ENCODE data around the gene TMPO. TPM values are rescaled to one million over a fixed set of nuclear protein-coding genes. Genes with fewer than 3 reads are reported as not detected.

TMPO gene
- total RNA-seq (2012; rRNA removed), result 71.5 and 87.4 TPM in 2 replicates

DNA sequence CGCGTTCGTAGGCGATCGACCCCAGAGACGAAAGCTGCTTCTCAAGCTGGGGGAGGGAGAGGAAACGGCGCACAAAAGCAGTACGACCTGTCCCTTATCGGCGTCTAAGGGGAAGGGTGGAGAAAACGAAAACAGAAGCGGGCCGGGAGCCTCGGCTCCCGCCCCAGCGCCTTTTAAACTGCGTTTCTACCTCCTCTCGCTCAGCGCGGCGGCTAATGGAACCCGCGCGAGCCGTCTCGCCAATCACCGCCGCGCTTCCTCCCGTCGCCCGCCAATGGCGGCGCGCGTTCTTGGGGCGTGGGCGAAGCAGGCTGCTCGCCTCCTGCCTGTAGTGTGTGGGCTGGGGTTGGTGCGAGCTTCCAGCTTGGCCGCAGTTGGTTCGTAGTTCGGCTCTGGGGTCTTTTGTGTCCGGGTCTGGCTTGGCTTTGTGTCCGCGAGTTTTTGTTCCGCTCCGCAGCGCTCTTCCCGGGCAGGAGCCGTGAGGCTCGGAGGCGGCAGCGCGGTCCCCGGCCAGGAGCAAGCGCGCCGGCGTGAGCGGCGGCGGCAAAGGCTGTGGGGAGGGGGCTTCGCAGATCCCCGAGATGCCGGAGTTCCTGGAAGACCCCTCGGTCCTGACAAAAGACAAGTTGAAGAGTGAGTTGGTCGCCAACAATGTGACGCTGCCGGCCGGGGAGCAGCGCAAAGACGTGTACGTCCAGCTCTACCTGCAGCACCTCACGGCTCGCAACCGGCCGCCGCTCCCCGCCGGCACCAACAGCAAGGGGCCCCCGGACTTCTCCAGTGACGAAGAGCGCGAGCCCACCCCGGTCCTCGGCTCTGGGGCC, at the start of gene TMPO:
Gene TMPO, plus strand, starts transcription at position 304 of the 824 bp plus-strand sequence. Its CDS starts 278 bp downstream, at position 582.
- no peaks in the 10 kb centered on the region for H3K9me3 ChIP-seq (replicated peaks; ENCODE audit: low read length)
- H3K9ac ChIP-seq (ENCODE audit: low read depth, low read length), result peak within 1 kb of the TSS; percentile 94
- H3K4me1 ChIP-seq (ENCODE audit: control insufficient read depth, insufficient read depth, low read length), result peaks cover 11% of the 10 kb centered on the region
- peak within 1 kb of the TSS; percentile 89 for H3K4me2 ChIP-seq (ENCODE audit: low read length)
- H3K36me3 ChIP-seq (ENCODE audit: insufficient read depth, low read length), result no peaks in the 10 kb centered on the region
- H3K27me3 ChIP-seq (ENCODE audit: control insufficient read depth, insufficient read depth, low read length), result no peaks in the 10 kb centered on the region
- peak within 1 kb of the TSS; percentile 96 for H3K4me3 ChIP-seq (ENCODE audit: low read length)

DNA sequence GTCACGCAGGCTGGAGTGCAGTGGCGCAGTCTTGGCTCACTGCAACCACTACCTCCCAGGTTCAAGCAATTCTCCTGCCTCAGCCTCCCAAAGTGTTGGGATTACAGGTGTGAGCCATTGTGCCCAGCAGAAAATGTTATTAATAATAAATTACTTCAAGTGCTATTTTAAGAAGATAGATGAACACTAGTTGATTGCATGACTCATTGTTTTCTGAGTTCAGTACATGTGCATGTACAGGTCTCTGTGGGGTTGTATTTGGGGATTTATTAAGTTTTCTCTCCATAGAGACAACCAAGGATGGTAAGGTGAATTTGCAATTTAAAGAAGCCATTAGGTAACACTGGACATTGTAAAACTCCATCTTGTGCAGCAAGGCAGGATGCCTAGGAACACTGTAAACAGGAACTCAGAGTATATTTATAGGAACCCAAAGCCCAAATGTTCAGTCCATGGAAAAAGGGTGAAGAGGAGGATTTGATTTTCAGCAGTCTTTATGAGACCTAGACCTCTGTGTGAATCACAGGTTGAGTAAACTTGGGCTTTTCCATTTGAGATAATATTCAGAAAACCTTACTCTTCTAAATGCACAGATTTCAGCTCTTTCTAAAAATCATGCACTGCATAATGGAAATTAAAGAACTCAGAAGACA, 49.3 kb upstream of the TMPO start:
- H3K36me3 ChIP-seq (ENCODE audit: insufficient read depth, low read length), result no peaks in the 10 kb centered on the region
- H3K4me2 ChIP-seq (ENCODE audit: low read length), result no peak overlapping the region
- H3K27me3 ChIP-seq (ENCODE audit: control insufficient read depth, insufficient read depth, low read length), result no peaks in the 10 kb centered on the region
- no peak overlapping the region for H3K9ac ChIP-seq (ENCODE audit: low read depth, low read length)
- H3K4me3 ChIP-seq (ENCODE audit: low read length), result no peak overlapping the region
- no peaks in the 10 kb centered on the region for H3K9me3 ChIP-seq (replicated peaks; ENCODE audit: low read length)
- peaks cover 15% of the 10 kb centered on the region for H3K4me1 ChIP-seq (ENCODE audit: control insufficient read depth, insufficient read depth, low read length)

DNA sequence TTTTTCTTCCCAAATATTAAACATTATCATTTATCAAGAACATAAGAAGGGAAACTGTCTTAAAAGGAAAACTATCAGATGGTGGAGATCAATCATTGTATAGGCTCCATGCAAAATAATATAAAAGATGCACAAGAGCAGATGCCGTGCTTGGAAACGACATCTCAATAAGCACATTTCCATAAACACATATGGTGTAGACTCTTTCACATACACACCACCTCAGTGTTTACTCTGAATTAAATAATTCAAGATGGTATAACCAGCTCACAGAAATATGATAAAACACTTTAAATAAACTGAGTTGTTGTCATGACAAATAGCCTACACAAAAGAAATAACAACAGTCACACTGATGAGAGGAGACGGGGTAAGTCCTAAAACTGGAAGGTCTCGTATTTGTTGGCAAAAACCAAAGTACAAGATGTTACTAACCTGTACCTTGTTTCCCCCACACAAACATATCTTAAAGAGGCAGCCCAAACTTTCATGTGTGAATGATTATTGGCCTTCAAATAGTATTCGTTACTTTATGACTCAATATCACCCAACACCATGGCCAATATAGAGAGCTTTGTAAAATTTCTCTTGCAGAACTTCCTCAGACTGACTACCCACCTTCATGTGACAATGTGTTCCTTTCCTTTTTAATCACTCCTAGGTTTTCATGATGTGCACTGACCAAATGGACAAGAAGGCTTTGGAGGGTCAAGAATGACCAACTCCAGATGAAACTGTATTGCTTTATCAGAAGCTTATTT, 48.6 kb upstream of the TMPO start:
- H3K9ac ChIP-seq (ENCODE audit: low read depth, low read length), result no peak overlapping the region
- no peaks in the 10 kb centered on the region for H3K36me3 ChIP-seq (ENCODE audit: insufficient read depth, low read length)
- no peak overlapping the region for H3K4me2 ChIP-seq (ENCODE audit: low read length)
- peaks cover 15% of the 10 kb centered on the region for H3K4me1 ChIP-seq (ENCODE audit: control insufficient read depth, insufficient read depth, low read length)
- no peak overlapping the region for H3K4me3 ChIP-seq (ENCODE audit: low read length)
- no peaks in the 10 kb centered on the region for H3K27me3 ChIP-seq (ENCODE audit: control insufficient read depth, insufficient read depth, low read length)
- H3K9me3 ChIP-seq (replicated peaks; ENCODE audit: low read length), result no peaks in the 10 kb centered on the region

- Histone ChIP-seq H3K4me1 (ENCODE audit: control insufficient read depth, insufficient read depth, low read length) (peaks cover 11% of the 10 kb centered on the region), H3K4me3 (ENCODE audit: low read length) (no peak overlapping the region), H3K9me3 (replicated peaks; ENCODE audit: low read length) (no peaks in the 10 kb centered on the region), H3K27me3 (ENCODE audit: control insufficient read depth, insufficient read depth, low read length) (no peaks in the 10 kb centered on the region), H3K9ac (ENCODE audit: low read depth, low read length) (no peak overlapping the region), H3K4me2 (ENCODE audit: low read length) (no peak overlapping the region), H3K36me3 (ENCODE audit: insufficient read depth, low read length) (no peaks in the 10 kb centered on the region)
These were observed 46.3 kb upstream of the TMPO start for GRCh38 chr12:98469109-98469508.

- Histone ChIP-seq H3K27me3 (ENCODE audit: control insufficient read depth, insufficient read depth, low read length) (no peaks in the 10 kb centered on the region), H3K36me3 (ENCODE audit: insufficient read depth, low read length) (no peaks in the 10 kb centered on the region), H3K4me1 (ENCODE audit: control insufficient read depth, insufficient read depth, low read length) (peaks cover 9% of the 10 kb centered on the region), H3K4me2 (ENCODE audit: low read length) (no peak overlapping the region), H3K9me3 (replicated peaks; ENCODE audit: low read length) (no peaks in the 10 kb centered on the region), H3K9ac (ENCODE audit: low read depth, low read length) (no peak overlapping the region), H3K4me3 (ENCODE audit: low read length) (no peak overlapping the region)
These were observed 44.8 kb upstream of the TMPO start for GRCh38 chr12:98470469-98471082.

DNA sequence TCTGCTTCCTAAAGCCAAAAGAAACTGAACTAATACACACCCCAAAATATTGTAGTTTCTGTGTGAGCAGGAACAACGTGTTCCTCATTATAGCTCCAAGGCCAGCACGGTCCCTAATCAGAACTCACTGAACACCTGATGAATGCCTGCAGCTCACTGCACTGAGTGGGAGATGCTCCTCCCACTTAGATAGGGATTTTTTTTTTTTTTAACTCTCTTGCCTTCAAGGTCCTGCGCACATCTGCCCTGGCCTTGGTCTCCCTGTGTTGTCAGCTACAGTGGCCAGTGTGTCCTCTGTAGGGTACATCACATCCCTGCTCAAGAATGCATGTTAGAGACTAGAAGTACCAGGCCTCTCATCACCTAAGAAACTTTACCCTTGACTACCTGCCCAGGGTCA, 44.3 kb upstream of the TMPO start:
- no peaks in the 10 kb centered on the region for H3K9me3 ChIP-seq (replicated peaks; ENCODE audit: low read length)
- H3K36me3 ChIP-seq (ENCODE audit: insufficient read depth, low read length), result no peaks in the 10 kb centered on the region
- peaks cover 12% of the 10 kb centered on the region for H3K4me1 ChIP-seq (ENCODE audit: control insufficient read depth, insufficient read depth, low read length)
- no peak overlapping the region for H3K4me2 ChIP-seq (ENCODE audit: low read length)
- H3K9ac ChIP-seq (ENCODE audit: low read depth, low read length), result no peak overlapping the region
- H3K27me3 ChIP-seq (ENCODE audit: control insufficient read depth, insufficient read depth, low read length), result no peaks in the 10 kb centered on the region
- H3K4me3 ChIP-seq (ENCODE audit: low read length), result no peak overlapping the region

DNA sequence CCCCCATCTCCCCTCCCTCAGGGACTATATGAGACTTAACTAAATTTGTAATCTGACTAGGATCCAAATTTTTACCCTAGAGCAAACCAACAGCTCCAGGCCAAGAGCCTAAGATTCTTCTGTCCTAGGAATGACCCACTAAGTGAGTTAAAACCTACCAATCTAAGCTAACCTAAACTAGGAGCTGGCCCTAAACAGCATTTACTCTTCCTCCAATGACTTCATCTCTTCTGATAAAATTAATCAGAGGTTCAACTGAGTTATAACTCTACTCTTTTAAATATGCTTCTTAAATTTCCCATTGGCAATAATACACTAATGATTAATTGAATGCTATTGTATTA, 39.9 kb upstream of the TMPO start:
- Histone ChIP-seq H3K36me3 (ENCODE audit: insufficient read depth, low read length) (no peaks in the 10 kb centered on the region), H3K27me3 (ENCODE audit: control insufficient read depth, insufficient read depth, low read length) (no peaks in the 10 kb centered on the region), H3K9ac (ENCODE audit: low read depth, low read length) (peak overlapping the region; percentile 56), H3K4me3 (ENCODE audit: low read length) (no peak overlapping the region), H3K4me1 (ENCODE audit: control insufficient read depth, insufficient read depth, low read length) (peaks cover 12% of the 10 kb centered on the region), H3K4me2 (ENCODE audit: low read length) (peak overlapping the region; percentile 53), H3K9me3 (replicated peaks; ENCODE audit: low read length) (no peaks in the 10 kb centered on the region)

DNA sequence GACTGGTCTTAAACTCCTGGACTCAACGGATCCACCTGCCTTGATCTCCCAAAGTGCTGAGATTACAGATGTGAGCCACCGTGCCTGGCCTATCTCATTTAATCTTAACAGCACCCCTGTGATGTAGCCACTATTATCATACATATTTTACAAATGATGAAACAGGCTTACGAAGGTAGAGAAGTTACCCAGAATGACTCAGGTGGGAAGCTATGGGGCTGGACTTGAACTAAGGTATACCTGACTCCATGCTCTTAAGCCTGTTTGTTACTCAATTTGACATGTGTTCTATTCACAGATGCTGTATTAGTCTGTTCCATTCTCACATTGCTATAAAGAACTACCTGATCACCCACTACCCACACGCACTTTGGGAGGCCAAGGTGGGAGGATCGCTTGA, 36.8 kb upstream of the TMPO start:
- H3K4me3 ChIP-seq (ENCODE audit: low read length), result no peak overlapping the region
- no peaks in the 10 kb centered on the region for H3K27me3 ChIP-seq (ENCODE audit: control insufficient read depth, insufficient read depth, low read length)
- H3K4me1 ChIP-seq (ENCODE audit: control insufficient read depth, insufficient read depth, low read length), result peaks cover 12% of the 10 kb centered on the region
- no peak overlapping the region for H3K9ac ChIP-seq (ENCODE audit: low read depth, low read length)
- H3K36me3 ChIP-seq (ENCODE audit: insufficient read depth, low read length), result no peaks in the 10 kb centered on the region
- H3K9me3 ChIP-seq (replicated peaks; ENCODE audit: low read length), result no peaks in the 10 kb centered on the region
- H3K4me2 ChIP-seq (ENCODE audit: low read length), result no peak overlapping the region

GRCh38 chr12:98483621-98484503, 31.5 kb upstream of the TMPO start:
- Histone ChIP-seq H3K9me3 (replicated peaks; ENCODE audit: low read length) (no peaks in the 10 kb centered on the region), H3K9ac (ENCODE audit: low read depth, low read length) (no peak overlapping the region), H3K4me3 (ENCODE audit: low read length) (no peak overlapping the region), H3K4me2 (ENCODE audit: low read length) (no peak overlapping the region), H3K4me1 (ENCODE audit: control insufficient read depth, insufficient read depth, low read length) (no peaks in the 10 kb centered on the region), H3K27me3 (ENCODE audit: control insufficient read depth, insufficient read depth, low read length) (no peaks in the 10 kb centered on the region), H3K36me3 (ENCODE audit: insufficient read depth, low read length) (no peaks in the 10 kb centered on the region)

GRCh38 chr12:98485792-98486340, 29.5 kb upstream of the TMPO start:
- Histone ChIP-seq H3K9ac (ENCODE audit: low read depth, low read length) (no peak overlapping the region), H3K27me3 (ENCODE audit: control insufficient read depth, insufficient read depth, low read length) (no peaks in the 10 kb centered on the region), H3K4me1 (ENCODE audit: control insufficient read depth, insufficient read depth, low read length) (peaks cover 1% of the 10 kb centered on the region), H3K9me3 (replicated peaks; ENCODE audit: low read length) (no peaks in the 10 kb centered on the region), H3K4me2 (ENCODE audit: low read length) (no peak overlapping the region), H3K4me3 (ENCODE audit: low read length) (no peak overlapping the region), H3K36me3 (ENCODE audit: insufficient read depth, low read length) (no peaks in the 10 kb centered on the region)

All from skeletal muscle satellite cell (primary cell).